OCI-M2 (cell line): ENCODE data around the gene LAMTOR3.

Source experiments
- DNase-seq: peaks from one replicate; lab custom pipeline; 2025; ENCODE audit not compliant: unreplicated experiment; lab: John Stamatoyannopoulos, UW

LAMTOR3 gene

GRCh38 chr4:99863804-99864203 lies 30.4 kb downstream of the LAMTOR3 start:
- DNase-seq = no peak

GRCh38 chr4:99861120-99861905 lies 32.9 kb downstream of the LAMTOR3 start:
- no peak for DNase-seq

- DNase-seq = no peak
Observed at GRCh38 chr4:99860521-99860920, 33.7 kb downstream of the LAMTOR3 start.

GRCh38 chr4:99859618-99860017 lies 34.6 kb downstream of the LAMTOR3 start:
- DNase-seq = no peak

GRCh38 chr4:99857307-99857706 lies 36.9 kb downstream of the LAMTOR3 start:
- no peak for DNase-seq

GRCh38 chr4:99856166-99856565 lies 38.1 kb downstream of the LAMTOR3 start:
- DNase-seq = no peak

- DNase-seq = no peak
Observed at GRCh38 chr4:99855678-99856077, 38.5 kb downstream of the LAMTOR3 start.

- no peak for DNase-seq
Observed at GRCh38 chr4:99853999-99854398, 40.2 kb downstream of the LAMTOR3 start.

- no peak for DNase-seq
Observed at GRCh38 chr4:99853190-99853589, 41.0 kb downstream of the LAMTOR3 start.

- DNase-seq = no peak
Observed at GRCh38 chr4:99852199-99852749, 42.0 kb downstream of the LAMTOR3 start.

GRCh38 chr4:99848591-99849001 lies 45.6 kb downstream of the LAMTOR3 start:
- no peak for DNase-seq

- DNase-seq = no peak
Observed at GRCh38 chr4:99847362-99847976, 46.8 kb downstream of the LAMTOR3 start.

- DNase-seq = no peak
Observed at GRCh38 chr4:99846891-99847290, 47.3 kb downstream of the LAMTOR3 start.

- no peak for DNase-seq
Observed at GRCh38 chr4:99845708-99846469, 48.3 kb downstream of the LAMTOR3 start.

GRCh38 chr4:99845179-99845578 lies 49.0 kb downstream of the LAMTOR3 start:
- no peak for DNase-seq

- no peak for DNase-seq
Observed at GRCh38 chr4:99844048-99844447, 50.2 kb downstream of the LAMTOR3 start.

GRCh38 chr4:99843413-99843812 lies 50.8 kb downstream of the LAMTOR3 start:
- DNase-seq = no peak

GRCh38 chr4:99841129-99841528 lies 53.1 kb downstream of the LAMTOR3 start:
- no peak for DNase-seq

GRCh38 chr4:99838927-99839326 lies 55.3 kb downstream of the LAMTOR3 start:
- no peak for DNase-seq

- DNase-seq = no peak
Observed at GRCh38 chr4:99835942-99836341, 58.3 kb downstream of the LAMTOR3 start.

GRCh38 chr4:99834569-99834968 lies 59.7 kb downstream of the LAMTOR3 start:
- DNase-seq = no peak

GRCh38 chr4:99833756-99834155 lies 60.5 kb downstream of the LAMTOR3 start:
- no peak for DNase-seq
